KMS-11 (cell line): ENCODE results near the gene ELMOD3.
"Not testable (repeated sequence)": the region's sequence is repeated elsewhere in the genome, so short reads cannot be mapped to it uniquely, and the experiment has no call there.

Experiments
- H2AFZ ChIP-seq: fragments of 200-600 bp; sonication (generic); 2 replicates; pipeline ENCODE4 v1.6.1; 2016; ENCODE audit warnings: antibody characterized with exemption, mixed run types, low read depth
- H3K27ac ChIP-seq: fragments of 200-600 bp; sonication (generic); 2 replicates; pipeline ENCODE4 v1.6.1; 2016; ENCODE audit warnings: mild to moderate bottlenecking, mixed run types
- H3K27me3 ChIP-seq: fragments of 200-600 bp; sonication (generic); 2 replicates; pipeline ENCODE4 v1.6.1; 2017; ENCODE audit warnings: mild to moderate bottlenecking, low read depth, mixed run types, moderate library complexity; ENCODE audit not compliant: insufficient read depth
- H3K36me3 ChIP-seq: fragments of 200-600 bp; sonication (generic); 2 replicates; pipeline ENCODE4 v1.6.1; 2017; ENCODE audit warnings: mild to moderate bottlenecking, mixed run types; ENCODE audit not compliant: insufficient read depth
- H3K4me1 ChIP-seq: fragments of 200-600 bp; sonication (generic); 2 replicates; pipeline ENCODE4 v1.6.1; 2016; ENCODE audit warnings: mild to moderate bottlenecking, low read depth, mixed run types; ENCODE audit not compliant: poor library complexity, severe bottlenecking
- H3K4me2 ChIP-seq: fragments of 200-600 bp; sonication (generic); 2 replicates; pipeline ENCODE4 v1.7.0; 2016; ENCODE audit warnings: mild to moderate bottlenecking, mixed run types
- H3K4me3 ChIP-seq: fragments of 200-600 bp; sonication (generic); IDR thresholded peaks from 2 replicates; pipeline ENCODE4 v1.6.1; 2017; ENCODE audit warnings: low read depth, low read length, mixed read lengths; ENCODE audit not compliant: insufficient read depth
- H3K79me2 ChIP-seq: fragments of 200-600 bp; sonication (generic); 2 replicates; pipeline ENCODE4 v1.6.1; 2016; ENCODE audit warnings: low read depth, mixed run types; ENCODE audit not compliant: insufficient read depth
- H3K9ac ChIP-seq: fragments of 200-600 bp; sonication (generic); 2 replicates; pipeline ENCODE4 v1.6.1; 2016; ENCODE audit warnings: mild to moderate bottlenecking, mixed run types
- H4K20me1 ChIP-seq: fragments of 200-600 bp; sonication (generic); 2 replicates; pipeline ENCODE4 v1.6.1; 2016; ENCODE audit warnings: mild to moderate bottlenecking, mixed run types; ENCODE audit not compliant: insufficient read depth
- TF ChIP-seq, protein P1 (sequence below): fragments of 200-600 bp; sonication (generic); conservative IDR thresholded peaks from 2 replicates; pipeline ENCODE4 v1.6.1; 2017; ENCODE audit warnings: low read depth, mild to moderate bottlenecking, antibody characterized with exemption, low read length, moderate library complexity, mixed read lengths

ELMOD3 gene

DNA sequence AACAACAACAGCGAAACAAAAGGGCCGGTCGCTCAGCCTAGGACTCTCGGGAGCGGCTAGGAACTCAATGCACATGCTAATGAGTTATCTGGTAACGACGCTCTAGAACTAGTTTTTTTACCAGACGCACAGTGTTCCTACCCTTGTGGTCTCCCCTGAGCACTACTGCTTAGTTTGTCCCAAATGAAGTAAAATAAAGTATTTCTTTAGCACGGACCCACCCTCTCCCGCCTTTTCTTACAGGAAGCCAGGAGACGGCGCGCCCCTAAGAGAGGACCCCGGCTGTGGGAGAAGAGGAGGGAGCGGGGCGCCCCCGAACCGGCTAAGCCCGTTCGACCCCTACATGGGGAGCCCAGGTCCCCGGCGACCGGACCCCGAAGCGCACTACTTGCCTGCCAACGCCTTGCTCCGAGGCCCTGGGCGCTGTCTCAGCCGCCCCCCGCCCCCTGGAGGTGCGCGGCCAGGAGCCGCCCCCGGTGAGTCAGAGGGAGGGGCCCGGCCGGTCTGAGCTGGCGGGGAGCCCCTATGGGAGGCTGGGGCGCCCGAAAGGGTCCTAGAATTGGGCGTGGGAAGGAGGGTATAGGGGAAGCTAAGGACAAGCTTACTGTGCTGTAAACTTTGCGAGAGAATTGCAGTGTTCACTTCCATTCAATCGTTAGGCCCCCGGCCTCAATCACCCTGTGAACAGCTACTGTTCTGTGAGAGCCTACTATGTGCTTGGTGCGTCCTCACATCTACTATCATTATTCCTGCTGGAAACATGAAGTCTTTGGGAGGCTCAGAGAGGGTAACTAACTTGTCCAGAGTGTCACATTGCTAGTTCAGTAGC is 59.2 kb downstream of the ELMOD3 start:
- H3K4me1 ChIP-seq, result peaks cover 48% of the 10 kb centered on the region
- no peak overlapping the region for H2AFZ ChIP-seq

DNA sequence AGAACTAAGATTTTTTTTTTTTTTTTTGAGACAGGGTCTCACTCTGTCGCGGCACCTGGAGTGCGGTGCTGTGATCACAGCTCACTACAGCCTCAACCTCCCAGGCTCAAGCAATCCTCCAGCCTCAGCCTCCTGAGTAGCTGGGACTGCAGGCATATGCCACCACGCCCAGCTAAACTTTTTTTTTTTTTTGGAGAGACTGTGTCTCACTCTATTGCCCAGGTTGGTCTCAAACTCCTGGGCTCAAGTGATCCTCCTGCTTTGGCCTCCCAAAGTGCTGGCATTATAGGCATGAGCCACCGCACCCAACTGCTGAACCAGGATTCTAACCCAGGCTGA is 59.8 kb downstream of the ELMOD3 start:
- not testable (repeated sequence) for H3K9ac ChIP-seq, H4K20me1 ChIP-seq, H3K36me3 ChIP-seq, H3K4me3 ChIP-seq, H3K27me3 ChIP-seq, H3K79me2 ChIP-seq
- peak overlapping the region; percentile 30; the same call in 1 of the 2 replicates for H3K4me2 ChIP-seq
- H3K27ac ChIP-seq, result peak overlapping the region; percentile 48
- H2AFZ ChIP-seq, result 0 out of 2 replicates have a peak overlapping the region, but pooled peaks have one; percentile 20
- peaks cover 48% of the 10 kb centered on the region for H3K4me1 ChIP-seq

More for the DNA sequence above, 59.2 kb downstream of the ELMOD3 start:
- H3K9ac ChIP-seq, result no peak overlapping the region
- no peak overlapping the region for H3K27ac ChIP-seq
- H3K36me3 ChIP-seq, result no peaks in the 10 kb centered on the region
- H3K27me3 ChIP-seq, result no peaks in the 10 kb centered on the region
- no peak overlapping the region for H3K4me3 ChIP-seq
- no peaks in the 10 kb centered on the region for H4K20me1 ChIP-seq
- no peaks in the 10 kb centered on the region for H3K79me2 ChIP-seq
- H3K4me2 ChIP-seq, result no peak overlapping the region
- TF ChIP-seq, protein P1, sequence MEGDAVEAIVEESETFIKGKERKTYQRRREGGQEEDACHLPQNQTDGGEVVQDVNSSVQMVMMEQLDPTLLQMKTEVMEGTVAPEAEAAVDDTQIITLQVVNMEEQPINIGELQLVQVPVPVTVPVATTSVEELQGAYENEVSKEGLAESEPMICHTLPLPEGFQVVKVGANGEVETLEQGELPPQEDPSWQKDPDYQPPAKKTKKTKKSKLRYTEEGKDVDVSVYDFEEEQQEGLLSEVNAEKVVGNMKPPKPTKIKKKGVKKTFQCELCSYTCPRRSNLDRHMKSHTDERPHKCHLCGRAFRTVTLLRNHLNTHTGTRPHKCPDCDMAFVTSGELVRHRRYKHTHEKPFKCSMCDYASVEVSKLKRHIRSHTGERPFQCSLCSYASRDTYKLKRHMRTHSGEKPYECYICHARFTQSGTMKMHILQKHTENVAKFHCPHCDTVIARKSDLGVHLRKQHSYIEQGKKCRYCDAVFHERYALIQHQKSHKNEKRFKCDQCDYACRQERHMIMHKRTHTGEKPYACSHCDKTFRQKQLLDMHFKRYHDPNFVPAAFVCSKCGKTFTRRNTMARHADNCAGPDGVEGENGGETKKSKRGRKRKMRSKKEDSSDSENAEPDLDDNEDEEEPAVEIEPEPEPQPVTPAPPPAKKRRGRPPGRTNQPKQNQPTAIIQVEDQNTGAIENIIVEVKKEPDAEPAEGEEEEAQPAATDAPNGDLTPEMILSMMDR, result no peak

DNA sequence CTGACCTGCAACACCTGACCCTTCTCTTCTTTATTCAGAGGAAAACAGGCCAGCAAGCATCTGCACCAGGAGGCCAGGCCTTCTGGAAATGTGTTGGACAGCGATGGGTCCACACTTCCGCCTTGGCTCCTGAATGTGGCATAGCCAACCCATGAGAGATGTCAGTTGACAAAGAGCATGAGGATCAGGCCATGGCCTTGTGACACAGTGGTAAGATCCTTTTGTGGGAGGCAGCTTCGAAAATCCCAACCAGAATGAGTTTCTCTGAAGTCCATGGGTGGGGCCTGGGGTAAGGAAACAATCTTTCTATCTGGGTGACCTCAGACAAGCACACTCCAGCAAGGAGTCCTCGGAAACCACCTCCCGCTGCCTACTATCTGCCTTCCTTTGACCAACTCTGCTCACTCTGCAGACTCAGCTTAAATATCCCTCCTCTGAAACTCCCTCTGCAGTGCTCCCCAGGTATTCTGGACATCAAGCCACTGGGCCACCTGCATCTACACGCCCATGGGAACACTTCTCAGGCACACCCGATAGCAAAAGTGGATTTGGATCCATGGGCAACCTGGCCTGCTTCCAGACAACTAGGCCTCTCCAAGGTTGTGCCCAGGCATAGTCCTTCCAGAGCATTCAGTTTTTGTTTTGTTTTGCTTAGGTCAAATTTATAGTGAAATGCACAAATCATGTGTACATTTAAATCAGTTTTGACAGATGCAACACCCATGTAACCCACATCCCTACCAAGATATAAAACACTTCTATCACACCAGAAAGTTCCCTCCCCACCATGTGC is 60.4 kb downstream of the ELMOD3 start:
- no peaks in the 10 kb centered on the region for H3K27me3 ChIP-seq
- TF ChIP-seq, protein P1, result no peak
- no peaks in the 10 kb centered on the region for H4K20me1 ChIP-seq
- no peak overlapping the region for H3K9ac ChIP-seq
- H3K27ac ChIP-seq, result peak overlapping the region; percentile 48
- peak overlapping the region; percentile 20; the same call in 1 of the 2 replicates for H2AFZ ChIP-seq
- H3K4me3 ChIP-seq, result no peak overlapping the region
- no peaks in the 10 kb centered on the region for H3K79me2 ChIP-seq
- peaks cover 47% of the 10 kb centered on the region for H3K4me1 ChIP-seq
- H3K36me3 ChIP-seq, result no peaks in the 10 kb centered on the region
- H3K4me2 ChIP-seq, result peak overlapping the region; percentile 30; the same call in 1 of the 2 replicates

DNA sequence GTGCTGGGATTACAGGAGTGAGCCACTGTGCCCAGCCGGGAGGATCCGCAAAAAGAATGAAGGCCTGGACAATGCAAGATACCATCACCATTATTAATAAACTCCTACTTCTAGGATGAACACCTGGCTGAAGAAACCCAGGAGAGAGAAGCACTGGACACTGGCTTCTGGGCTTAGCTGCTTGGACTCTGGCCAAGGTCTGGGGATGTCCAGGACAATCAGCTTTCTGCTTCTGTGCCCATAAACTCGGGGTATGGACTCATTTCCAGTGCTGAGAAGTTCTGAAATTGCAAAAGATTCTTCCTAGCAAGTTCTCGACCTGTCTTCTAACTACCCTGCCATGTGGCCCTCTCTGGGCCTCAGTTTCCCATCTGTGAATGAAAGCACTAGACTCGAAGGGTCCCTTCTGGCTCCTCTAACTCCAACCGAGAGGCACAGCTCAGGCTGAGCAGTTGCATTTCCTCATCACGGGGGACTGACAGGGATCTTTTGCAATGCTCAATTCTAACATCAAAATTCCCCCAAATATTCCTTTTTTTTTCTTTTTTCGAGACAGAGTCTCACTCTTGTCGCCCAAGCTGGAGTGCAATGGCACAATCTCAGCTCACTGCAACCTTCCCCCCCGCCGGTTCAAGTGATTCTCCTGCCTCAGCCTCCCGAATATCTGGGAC is 61.5 kb downstream of the ELMOD3 start:
- no peaks in the 10 kb centered on the region for H4K20me1 ChIP-seq

More for the DNA sequence above, 61.5 kb downstream of the ELMOD3 start:
- TF ChIP-seq, protein P1, result no peak
- Histone ChIP-seq H3K27ac (no peak overlapping the region), H2AFZ (no peak overlapping the region), H3K4me3 (no peak overlapping the region), H3K36me3 (no peaks in the 10 kb centered on the region), H3K27me3 (no peaks in the 10 kb centered on the region), H3K4me2 (no peak overlapping the region), H3K9ac (no peak overlapping the region), H3K79me2 (no peaks in the 10 kb centered on the region), H3K4me1 (peaks cover 47% of the 10 kb centered on the region)
